Activated T-helper 17 cell treated with anti-CD3 and anti-CD28 coated beads, Interleukin-2, amount 50 U/mL, for 72 hours (primary cell): ENCODE results near the gene RNU5B-1. TPM values are rescaled to one million over a fixed set of nuclear protein-coding genes. Genes with fewer than 3 reads are reported as not detected.
"Not testable (repeated sequence)": the region's sequence is repeated elsewhere in the genome, so short reads cannot be mapped to it uniquely, and the experiment has no call there.

ENCODE experiments used
- ATAC-seq: fragments of 150-1000 bp; cut with Tn5 transposase; replicated peaks from 2 replicates; pipeline ENCODE4 v1.10.0; 2021; ENCODE audit warnings: mild to moderate bottlenecking, moderate library complexity
- H3K27ac Mint-ChIP-seq: one replicate; pipeline ENCODE4 v1.8.0; 2022; ENCODE audit warnings: mixed read lengths
- H3K27me3 Mint-ChIP-seq: one replicate; pipeline ENCODE4 v1.8.0; 2022; ENCODE audit warnings: mixed read lengths
- H3K36me3 Mint-ChIP-seq: one replicate; pipeline ENCODE4 v1.8.0; 2022; ENCODE audit warnings: low read depth, mild to moderate bottlenecking, mixed read lengths
- H3K4me1 Mint-ChIP-seq: one replicate; pipeline ENCODE4 v1.8.0; 2022; ENCODE audit warnings: mixed read lengths
- H3K4me3 Mint-ChIP-seq: one replicate; pipeline ENCODE4 v1.8.0; 2022; ENCODE audit warnings: mild to moderate bottlenecking, mixed read lengths
- H3K9me3 Mint-ChIP-seq: one replicate; pipeline ENCODE4 v1.8.0; 2022; ENCODE audit warnings: mixed read lengths
- total RNA-seq, 2 donors: library from RNA; stranded (reverse); gene quantifications; one replicate each; pipeline ENCODE4 v1.2.3, GENCODE V29; 2022

Gene RNU5B-1
- 10 to 100 TPM in 1 of 2 donors, not detected in 1; 14.1 TPM for total RNA-seq

GRCh38 chr15:65304381-65305149, at the start of gene RNU5B-1:
Gene RNU5B-1, plus strand, starts transcription at chr15:65304677.
- H3K4me1 Mint-ChIP-seq = peaks cover 16% of the 10 kb centered on the region
- peaks cover 23% of the 10 kb centered on the region for H3K36me3 Mint-ChIP-seq
- no peaks in the 10 kb centered on the region for H3K27me3 Mint-ChIP-seq
- peak; percentile 75 for ATAC-seq
- peak within 1 kb of the TSS; percentile 93 for H3K4me3 Mint-ChIP-seq
- H3K27ac Mint-ChIP-seq = peak within 1 kb of the TSS; percentile 100
- no peaks in the 10 kb centered on the region for H3K9me3 Mint-ChIP-seq

GRCh38 chr15:65254758-65255157, 49.7 kb upstream of the RNU5B-1 start:
- H3K27me3 Mint-ChIP-seq = no peaks in the 10 kb centered on the region
- ATAC-seq = no peak
- H3K27ac Mint-ChIP-seq = no peak overlapping the region
- H3K4me3 Mint-ChIP-seq = no peak overlapping the region
- H3K4me1 Mint-ChIP-seq = no peaks in the 10 kb centered on the region
- H3K36me3 Mint-ChIP-seq = peaks cover 40% of the 10 kb centered on the region
- no peaks in the 10 kb centered on the region for H3K9me3 Mint-ChIP-seq

- Mint-ChIP-seq H3K9me3 (no peaks in the 10 kb centered on the region), H3K4me3 (no peak overlapping the region), H3K27ac (no peak overlapping the region), H3K4me1 (no peaks in the 10 kb centered on the region), H3K36me3 (peaks cover 49% of the 10 kb centered on the region), H3K27me3 (no peaks in the 10 kb centered on the region)
- ATAC-seq = no peak
These were observed 48.9 kb upstream of the RNU5B-1 start for GRCh38 chr15:65255486-65256140.

GRCh38 chr15:65258375-65259262, 45.9 kb upstream of the RNU5B-1 start:
- no peak for ATAC-seq
- peaks cover 78% of the 10 kb centered on the region for H3K36me3 Mint-ChIP-seq
- H3K27me3 Mint-ChIP-seq = no peaks in the 10 kb centered on the region
- no peaks in the 10 kb centered on the region for H3K4me1 Mint-ChIP-seq
- H3K9me3 Mint-ChIP-seq = no peaks in the 10 kb centered on the region
- H3K27ac Mint-ChIP-seq = no peak overlapping the region
- H3K4me3 Mint-ChIP-seq = no peak overlapping the region

GRCh38 chr15:65259367-65259797, 45.1 kb upstream of the RNU5B-1 start:
- Mint-ChIP-seq H3K4me1 (no peaks in the 10 kb centered on the region), H3K9me3 (no peaks in the 10 kb centered on the region), H3K27me3 (no peaks in the 10 kb centered on the region), H3K27ac (no peak overlapping the region), H3K4me3 (no peak overlapping the region), H3K36me3 (peaks cover 78% of the 10 kb centered on the region)
- no peak for ATAC-seq

GRCh38 chr15:65260968-65261367, 43.5 kb upstream of the RNU5B-1 start:
- Mint-ChIP-seq H3K36me3 (peaks cover 76% of the 10 kb centered on the region), H3K9me3 (no peaks in the 10 kb centered on the region), H3K27ac (no peak overlapping the region), H3K4me1 (no peaks in the 10 kb centered on the region), H3K27me3 (no peaks in the 10 kb centered on the region), H3K4me3 (no peak overlapping the region)
- ATAC-seq = no peak

- no peaks in the 10 kb centered on the region for H3K9me3 Mint-ChIP-seq
- no peak overlapping the region for H3K4me3 Mint-ChIP-seq
- H3K27me3 Mint-ChIP-seq = no peaks in the 10 kb centered on the region
- no peak overlapping the region for H3K27ac Mint-ChIP-seq
- H3K4me1 Mint-ChIP-seq = no peaks in the 10 kb centered on the region
- peaks cover 67% of the 10 kb centered on the region for H3K36me3 Mint-ChIP-seq
- no peak for ATAC-seq
These were observed 41.2 kb upstream of the RNU5B-1 start for GRCh38 chr15:65263313-65263712.

GRCh38 chr15:65264863-65265430, 39.5 kb upstream of the RNU5B-1 start:
- H3K4me3 Mint-ChIP-seq = no peak overlapping the region
- no peaks in the 10 kb centered on the region for H3K4me1 Mint-ChIP-seq
- ATAC-seq = no peak
- no peaks in the 10 kb centered on the region for H3K27me3 Mint-ChIP-seq
- H3K9me3 Mint-ChIP-seq = no peaks in the 10 kb centered on the region
- H3K36me3 Mint-ChIP-seq = peaks cover 56% of the 10 kb centered on the region
- no peak overlapping the region for H3K27ac Mint-ChIP-seq

- Mint-ChIP-seq H3K36me3 (peaks cover 50% of the 10 kb centered on the region), H3K27me3 (no peaks in the 10 kb centered on the region), H3K4me1 (no peaks in the 10 kb centered on the region), H3K9me3 (no peaks in the 10 kb centered on the region), H3K4me3 (no peak overlapping the region), H3K27ac (no peak overlapping the region)
- ATAC-seq = no peak
These were observed 38.0 kb upstream of the RNU5B-1 start for GRCh38 chr15:65266469-65266868.

GRCh38 chr15:65268411-65268810, 36.1 kb upstream of the RNU5B-1 start:
- H3K4me1 Mint-ChIP-seq = no peaks in the 10 kb centered on the region
- H3K4me3 Mint-ChIP-seq = no peak overlapping the region

GRCh38 chr15:65270811-65271545, 33.5 kb upstream of the RNU5B-1 start:
- H3K27ac Mint-ChIP-seq, H3K9me3 Mint-ChIP-seq, H3K27me3 Mint-ChIP-seq, H3K4me3 Mint-ChIP-seq: not testable (repeated sequence)
- Mint-ChIP-seq H3K4me1 (peaks cover 10% of the 10 kb centered on the region), H3K36me3 (peaks cover 29% of the 10 kb centered on the region)
- peak; percentile 48 for ATAC-seq

More at GRCh38 chr15:65268411-65268810, 36.1 kb upstream of the RNU5B-1 start:
- H3K27me3 Mint-ChIP-seq = no peaks in the 10 kb centered on the region
- H3K27ac Mint-ChIP-seq = no peak overlapping the region
- ATAC-seq = no peak
- H3K9me3 Mint-ChIP-seq = no peaks in the 10 kb centered on the region
- H3K36me3 Mint-ChIP-seq = peaks cover 31% of the 10 kb centered on the region

GRCh38 chr15:65275104-65275727, 29.3 kb upstream of the RNU5B-1 start:
- no peaks in the 10 kb centered on the region for H3K27me3 Mint-ChIP-seq
- no peak overlapping the region for H3K4me3 Mint-ChIP-seq
- H3K27ac Mint-ChIP-seq = peak overlapping the region; percentile 22
- no peaks in the 10 kb centered on the region for H3K9me3 Mint-ChIP-seq
- peaks cover 16% of the 10 kb centered on the region for H3K36me3 Mint-ChIP-seq
- peak; percentile 21 for ATAC-seq
- peaks cover 21% of the 10 kb centered on the region for H3K4me1 Mint-ChIP-seq

- Mint-ChIP-seq H3K36me3 (peaks cover 11% of the 10 kb centered on the region), H3K9me3 (no peaks in the 10 kb centered on the region), H3K4me1 (peaks cover 21% of the 10 kb centered on the region), H3K27ac (peak overlapping the region; percentile 22), H3K4me3 (no peak overlapping the region), H3K27me3 (no peaks in the 10 kb centered on the region)
- ATAC-seq = peak; percentile 11
These were observed 28.8 kb upstream of the RNU5B-1 start for GRCh38 chr15:65275728-65276126.
